GM18909 (cell line): ENCODE results near the gene GFY.
"Not testable (repeated sequence)": the region's sequence is repeated elsewhere in the genome, so short reads cannot be mapped to it uniquely, and the experiment has no call there.

Source experiments
- ATAC-seq: cut with Tn5 transposase; IDR thresholded peaks from one replicate; pipeline ENCODE4 v1.9.1; 2021; ENCODE audit warnings: mild to moderate bottlenecking; ENCODE audit not compliant: unreplicated experiment, poor library complexity

The GFY gene

GRCh38 chr19:49442354-49442753 lies 17.2 kb downstream of the GFY start:
- ATAC-seq = no peak

- peak; percentile 17 for ATAC-seq
Observed at GRCh38 chr19:49442771-49443365, 17.7 kb downstream of the GFY start.

- peak; percentile 77 for ATAC-seq
Observed at GRCh38 chr19:49443366-49444099, 18.3 kb downstream of the GFY start.

GRCh38 chr19:49444100-49444700 lies 19.0 kb downstream of the GFY start:
- ATAC-seq = not testable (repeated sequence)

GRCh38 chr19:49445997-49446396 lies 20.8 kb downstream of the GFY start:
- no peak for ATAC-seq

GRCh38 chr19:49447485-49448431 lies 22.6 kb downstream of the GFY start:
- ATAC-seq = no peak

- ATAC-seq = no peak
Observed at GRCh38 chr19:49448432-49448786, 23.2 kb downstream of the GFY start.

GRCh38 chr19:49450405-49450804 lies 25.2 kb downstream of the GFY start:
- no peak for ATAC-seq

GRCh38 chr19:49451430-49452181 lies 26.4 kb downstream of the GFY start, which contains the start of gene PIH1D1:
Gene PIH1D1, minus strand, starts transcription at chr19:49451814. Its CDS starts 240 bp downstream, at chr19:49451574.
- peak; percentile 64 for ATAC-seq

GRCh38 chr19:49453013-49453756 lies 28.0 kb downstream of the GFY start, which contains the start of gene ALDH16A1:
Gene ALDH16A1, plus strand, starts transcription at chr19:49453225. Its CDS starts 107 bp downstream, at chr19:49453332.
- peak; percentile 84 for ATAC-seq

GRCh38 chr19:49453757-49454240 lies 28.6 kb downstream of the GFY start:
- ATAC-seq = no peak

GRCh38 chr19:49455773-49456172 lies 30.6 kb downstream of the GFY start:
- ATAC-seq = no peak

- no peak for ATAC-seq
Observed at GRCh38 chr19:49456326-49456725, 31.1 kb downstream of the GFY start.

- no peak for ATAC-seq
Observed at GRCh38 chr19:49458567-49458903, 33.3 kb downstream of the GFY start.

- no peak for ATAC-seq
Observed at GRCh38 chr19:49459388-49459787, 34.2 kb downstream of the GFY start.

- ATAC-seq = not testable (repeated sequence)
Observed at GRCh38 chr19:49461130-49461529, 35.9 kb downstream of the GFY start.

- ATAC-seq = no peak
Observed at GRCh38 chr19:49461656-49462055, 36.5 kb downstream of the GFY start.

GRCh38 chr19:49462492-49462891 lies 37.3 kb downstream of the GFY start:
- ATAC-seq = no peak
